WTC11 (cell line): Measurements from ENCODE around the gene TSSK1B. TPM values are rescaled to one million over a fixed set of nuclear protein-coding genes. Genes with fewer than 3 reads are reported as not detected.

Source experiments
- ATAC-seq: fragments of 200-7000 bp; cut with Tn5 transposase; 2 replicates; pipeline ENCODE4 v1.10.0; 2021; ENCODE audit warnings: mild to moderate bottlenecking, moderate library complexity
- CTCF ChIA-PET: fragments of 300-600 bp; sonication (Branson Sonifier 250); formaldehyde crosslinking; loops from one replicate; lab custom pipeline; 2021; ENCODE audit warnings: antibody characterized with exemption; lab: Charles Lee
- POLR2A ChIA-PET: fragments of 350-600 bp; sonication (Branson Sonifier 250); formaldehyde crosslinking; loops from one replicate; lab custom pipeline; 2021; ENCODE audit warnings: antibody characterized with exemption; lab: Charles Lee
- DNase-seq: peaks from one replicate; pipeline ENCODE4 v3.0.0; 2021; ENCODE audit warnings: low spot score
- H3K27ac Mint-ChIP-seq: 2 replicates; pipeline ENCODE4 v1.8.0; 2021; ENCODE audit warnings: mixed read lengths
- H3K27me3 Mint-ChIP-seq: 2 replicates; pipeline ENCODE4 v1.8.0; 2021; ENCODE audit warnings: low read depth, mild to moderate bottlenecking, moderate library complexity, mixed read lengths
- H3K36me3 Mint-ChIP-seq: 2 replicates; pipeline ENCODE4 v1.8.0; 2021; ENCODE audit warnings: mixed read lengths
- H3K4me1 Mint-ChIP-seq: 2 replicates; pipeline ENCODE4 v1.8.0; 2022; ENCODE audit warnings: mixed read lengths
- H3K4me3 Mint-ChIP-seq: 2 replicates; pipeline ENCODE4 v1.8.0; 2021; ENCODE audit warnings: mild to moderate bottlenecking, moderate library complexity, mixed read lengths
- H3K9me3 Mint-ChIP-seq: 2 replicates; pipeline ENCODE4 v1.8.0; 2021; ENCODE audit warnings: mixed read lengths
- ATF1 ChIP-seq: sonication (generic); formaldehyde crosslinking; IDR thresholded peaks from 2 replicates; pipeline ENCODE4 v1.8.1; 2023; ENCODE audit warnings: mild to moderate bottlenecking, moderate library complexity, missing genetic modification reagents
- ATF3 ChIP-seq: sonication (generic); formaldehyde crosslinking; conservative IDR thresholded peaks from 2 replicates; pipeline ENCODE4 v1.8.1; 2022; ENCODE audit warnings: mild to moderate bottlenecking, missing genetic modification reagents
- ERG ChIP-seq: fragments of 250-450 bp; sonication (Bioruptor Pico); IDR thresholded peaks from 2 replicates; pipeline ENCODE4 v1.8.0; 2021; ENCODE audit warnings: mild to moderate bottlenecking
- ESRRA ChIP-seq: sonication (generic); formaldehyde crosslinking; IDR thresholded peaks from 2 replicates; pipeline ENCODE4 v1.8.1; 2022; ENCODE audit warnings: mild to moderate bottlenecking, missing genetic modification reagents, borderline replicate concordance
- FOXP1 ChIP-seq: sonication (generic); formaldehyde crosslinking; IDR thresholded peaks from 2 replicates; pipeline ENCODE4 v1.8.0; 2022; ENCODE audit warnings: missing genetic modification reagents, mild to moderate bottlenecking, moderate library complexity, borderline replicate concordance
- KAT7 ChIP-seq: sonication (generic); formaldehyde crosslinking; IDR thresholded peaks from 2 replicates; pipeline ENCODE4 v1.8.1; 2023; ENCODE audit warnings: missing genetic modification reagents, mild to moderate bottlenecking, borderline replicate concordance
- MYBL2 ChIP-seq: sonication (generic); formaldehyde crosslinking; IDR thresholded peaks from 2 replicates; pipeline ENCODE4 v1.8.1; 2023; ENCODE audit warnings: mild to moderate bottlenecking, moderate library complexity, missing genetic modification reagents
- SMAD3 ChIP-seq: sonication (generic); formaldehyde crosslinking; IDR thresholded peaks from 2 replicates; pipeline ENCODE4 v1.8.0; 2022; ENCODE audit warnings: missing genetic modification reagents, mild to moderate bottlenecking, borderline replicate concordance
- SOX15 ChIP-seq: fragments of 250-450 bp; sonication (Bioruptor Pico); IDR thresholded peaks from 2 replicates; pipeline ENCODE4 v1.9.0; 2021; ENCODE audit warnings: mild to moderate bottlenecking
- TEAD4 ChIP-seq: sonication (generic); formaldehyde crosslinking; IDR thresholded peaks from 2 replicates; pipeline ENCODE4 v1.8.0; 2022; ENCODE audit warnings: mild to moderate bottlenecking, missing genetic modification reagents
- total RNA-seq: library from RNA; stranded (reverse); gene quantifications from 3 replicates; pipeline ENCODE4 v1.2.3, GENCODE V29; 2021
- TF ChIP-seq, protein P1 (sequence below): sonication (generic); formaldehyde crosslinking; IDR thresholded peaks from 2 replicates; pipeline ENCODE4 v1.8.1; 2022; ENCODE audit warnings: missing genetic modification reagents, borderline replicate concordance
- TF ChIP-seq, protein P2 (sequence below): sonication (generic); formaldehyde crosslinking; IDR thresholded peaks from 2 replicates; pipeline ENCODE4 v1.8.0; 2023; ENCODE audit warnings: mild to moderate bottlenecking, missing genetic modification reagents
- TF ChIP-seq, protein P3 (sequence below): fragments of 200-600 bp; IDR thresholded peaks from 2 replicates; pipeline ENCODE4 v1.8.0; 2022; ENCODE audit warnings: antibody characterized with exemption

TSSK1B gene
- total RNA-seq, 1 experiment from 2014 or later, result not detected

- H3K36me3 Mint-ChIP-seq, result no peaks in the 10 kb centered on the region
- ATAC-seq (no peak), DNase-seq (no peak)
- TF ChIP-seq, protein P1, sequence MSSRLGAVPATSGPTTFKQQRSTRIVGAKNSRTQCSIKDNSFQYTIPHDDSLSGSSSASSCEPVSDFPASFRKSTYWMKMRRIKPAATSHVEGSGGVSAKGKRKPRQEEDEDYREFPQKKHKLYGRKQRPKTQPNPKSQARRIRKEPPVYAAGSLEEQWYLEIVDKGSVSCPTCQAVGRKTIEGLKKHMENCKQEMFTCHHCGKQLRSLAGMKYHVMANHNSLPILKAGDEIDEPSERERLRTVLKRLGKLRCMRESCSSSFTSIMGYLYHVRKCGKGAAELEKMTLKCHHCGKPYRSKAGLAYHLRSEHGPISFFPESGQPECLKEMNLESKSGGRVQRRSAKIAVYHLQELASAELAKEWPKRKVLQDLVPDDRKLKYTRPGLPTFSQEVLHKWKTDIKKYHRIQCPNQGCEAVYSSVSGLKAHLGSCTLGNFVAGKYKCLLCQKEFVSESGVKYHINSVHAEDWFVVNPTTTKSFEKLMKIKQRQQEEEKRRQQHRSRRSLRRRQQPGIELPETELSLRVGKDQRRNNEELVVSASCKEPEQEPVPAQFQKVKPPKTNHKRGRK, result no peak
- no peak for TF ChIP-seq ESRRA (CRISPR knock-in tag)
- TF ChIP-seq ATF3, result no peak
- TF ChIP-seq MYBL2 (CRISPR knock-in tag), result no peak
- TF ChIP-seq, protein P2, sequence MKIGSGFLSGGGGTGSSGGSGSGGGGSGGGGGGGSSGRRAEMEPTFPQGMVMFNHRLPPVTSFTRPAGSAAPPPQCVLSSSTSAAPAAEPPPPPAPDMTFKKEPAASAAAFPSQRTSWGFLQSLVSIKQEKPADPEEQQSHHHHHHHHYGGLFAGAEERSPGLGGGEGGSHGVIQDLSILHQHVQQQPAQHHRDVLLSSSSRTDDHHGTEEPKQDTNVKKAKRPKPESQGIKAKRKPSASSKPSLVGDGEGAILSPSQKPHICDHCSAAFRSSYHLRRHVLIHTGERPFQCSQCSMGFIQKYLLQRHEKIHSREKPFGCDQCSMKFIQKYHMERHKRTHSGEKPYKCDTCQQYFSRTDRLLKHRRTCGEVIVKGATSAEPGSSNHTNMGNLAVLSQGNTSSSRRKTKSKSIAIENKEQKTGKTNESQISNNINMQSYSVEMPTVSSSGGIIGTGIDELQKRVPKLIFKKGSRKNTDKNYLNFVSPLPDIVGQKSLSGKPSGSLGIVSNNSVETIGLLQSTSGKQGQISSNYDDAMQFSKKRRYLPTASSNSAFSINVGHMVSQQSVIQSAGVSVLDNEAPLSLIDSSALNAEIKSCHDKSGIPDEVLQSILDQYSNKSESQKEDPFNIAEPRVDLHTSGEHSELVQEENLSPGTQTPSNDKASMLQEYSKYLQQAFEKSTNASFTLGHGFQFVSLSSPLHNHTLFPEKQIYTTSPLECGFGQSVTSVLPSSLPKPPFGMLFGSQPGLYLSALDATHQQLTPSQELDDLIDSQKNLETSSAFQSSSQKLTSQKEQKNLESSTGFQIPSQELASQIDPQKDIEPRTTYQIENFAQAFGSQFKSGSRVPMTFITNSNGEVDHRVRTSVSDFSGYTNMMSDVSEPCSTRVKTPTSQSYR (CRISPR knock-in tag), result no peak
- TF ChIP-seq, protein P3, sequence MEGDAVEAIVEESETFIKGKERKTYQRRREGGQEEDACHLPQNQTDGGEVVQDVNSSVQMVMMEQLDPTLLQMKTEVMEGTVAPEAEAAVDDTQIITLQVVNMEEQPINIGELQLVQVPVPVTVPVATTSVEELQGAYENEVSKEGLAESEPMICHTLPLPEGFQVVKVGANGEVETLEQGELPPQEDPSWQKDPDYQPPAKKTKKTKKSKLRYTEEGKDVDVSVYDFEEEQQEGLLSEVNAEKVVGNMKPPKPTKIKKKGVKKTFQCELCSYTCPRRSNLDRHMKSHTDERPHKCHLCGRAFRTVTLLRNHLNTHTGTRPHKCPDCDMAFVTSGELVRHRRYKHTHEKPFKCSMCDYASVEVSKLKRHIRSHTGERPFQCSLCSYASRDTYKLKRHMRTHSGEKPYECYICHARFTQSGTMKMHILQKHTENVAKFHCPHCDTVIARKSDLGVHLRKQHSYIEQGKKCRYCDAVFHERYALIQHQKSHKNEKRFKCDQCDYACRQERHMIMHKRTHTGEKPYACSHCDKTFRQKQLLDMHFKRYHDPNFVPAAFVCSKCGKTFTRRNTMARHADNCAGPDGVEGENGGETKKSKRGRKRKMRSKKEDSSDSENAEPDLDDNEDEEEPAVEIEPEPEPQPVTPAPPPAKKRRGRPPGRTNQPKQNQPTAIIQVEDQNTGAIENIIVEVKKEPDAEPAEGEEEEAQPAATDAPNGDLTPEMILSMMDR, result no peak
- TF ChIP-seq SMAD3 (CRISPR knock-in tag), result no peak
- no peak for TF ChIP-seq ATF1 (CRISPR knock-in tag)
- no peak for TF ChIP-seq SOX15 (CRISPR knock-in tag)
- no peak for TF ChIP-seq ERG (CRISPR knock-in tag)
- ChIA-PET CTCF (interaction anchor here (1.7 kb wide), 1 partner anchor 97 kb away, joined by 4 read pairs; no protein-coding TSS in a partner anchor), POLR2A (no interaction called here)
- H3K9me3 Mint-ChIP-seq, result no peaks in the 10 kb centered on the region
- no peak overlapping the region for H3K4me3 Mint-ChIP-seq
- H3K27me3 Mint-ChIP-seq, result no peaks in the 10 kb centered on the region
- H3K4me1 Mint-ChIP-seq, result no peaks in the 10 kb centered on the region
- no peak overlapping the region for H3K27ac Mint-ChIP-seq
Measured at GRCh38 chr5:113433862-113434612, 752 bp downstream of the TSSK1B start.

DNA sequence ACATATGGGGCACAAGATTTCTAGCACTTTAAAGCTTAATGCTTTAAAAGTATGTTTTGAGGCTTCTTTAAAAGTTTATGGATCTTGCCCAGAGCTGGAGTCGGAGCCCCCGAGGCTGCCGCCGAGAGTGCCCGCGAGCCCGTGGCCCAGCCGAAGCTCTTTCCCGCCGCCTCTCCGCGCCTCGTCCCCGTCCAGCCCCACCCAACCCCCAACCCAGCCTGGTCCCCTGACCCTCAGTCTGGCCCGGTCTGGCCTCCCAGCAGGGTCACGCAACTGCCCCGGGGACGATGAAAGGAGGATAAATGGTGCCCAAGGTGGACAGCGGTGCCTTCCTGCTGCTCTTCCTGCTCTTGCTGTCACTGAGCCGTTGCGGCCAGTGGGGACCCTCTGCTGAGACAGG is 1.7 kb downstream of the TSSK1B start:
- DNase-seq (no peak), ATAC-seq (no peak)
- Mint-ChIP-seq H3K9me3 (no peaks in the 10 kb centered on the region), H3K4me3 (no peak overlapping the region), H3K27ac (no peak overlapping the region), H3K27me3 (no peaks in the 10 kb centered on the region), H3K4me1 (no peaks in the 10 kb centered on the region), H3K36me3 (no peaks in the 10 kb centered on the region)
- ChIA-PET CTCF (interaction anchor here (1.7 kb wide), 1 partner anchor 97 kb away, joined by 4 read pairs; no protein-coding TSS in a partner anchor), POLR2A (no interaction called here)
- TF ChIP-seq FOXP1 (CRISPR knock-in tag) (no peak), TEAD4 (CRISPR knock-in tag) (no peak), KAT7 (no peak)
